A549 (cell line): ENCODE measurements around the gene MAPK4. TPM values are rescaled to one million over a fixed set of nuclear protein-coding genes. Genes with fewer than 3 reads are reported as not detected.
"Not testable (repeated sequence)": the region's sequence is repeated elsewhere in the genome, so short reads cannot be mapped to it uniquely, and the experiment has no call there.

Experiments
- ATAC-seq, 2 experiments: fragments of 200-7000 bp in 1 of 2; fragments of >200 bp in 1 of 2; cut with Nextera tagmentation in 1 of 2; cut with Tn5 transposase in 1 of 2; 3 replicates each; pipeline versions ENCODE4 v1.8.0 to v1.9.1; 2018 to 2020; ENCODE audit warnings: mild to moderate bottlenecking in 1 of 2, moderate library complexity in 1 of 2
- CTCF ChIA-PET: fragments of 300-600 bp; sonication (Branson Sonifier 250); formaldehyde crosslinking; extraction: SDS; loops from one replicate; lab custom pipeline; 2021; ENCODE audit warnings: antibody characterized with exemption, inconsistent platforms; lab: Yijun Ruan, JAX
- POLR2A ChIA-PET: fragments of 350-600 bp; formaldehyde crosslinking; extraction: SDS; loops from one replicate; lab custom pipeline; 2021; ENCODE audit warnings: antibody characterized with exemption, inconsistent platforms; lab: Yijun Ruan, JAX
- DNase-seq, 2 experiments: peaks; one replicate each; pipeline versions ENCODE4 v3.0.0 to v3.0.0-alpha.2; 2011 to 2016; ENCODE audit warnings: low read depth in 1 of 2, low spot score in 1 of 2
- FAIRE-seq: peaks from 2 replicates; lab custom pipeline; 2011; peaks lifted over from hg19 to GRCh38; lab: Jason Lieb, UNC
- H3K27ac ChIP-seq, 2 experiments: fragments of >200 bp; sonication (Bioruptor Twin); formaldehyde crosslinking; 3 replicates each; pipeline ENCODE4 v1.5.1; 2016 to 2017
- H3K4me1 ChIP-seq: fragments of >200 bp; sonication (Bioruptor Twin); formaldehyde crosslinking; 3 replicates; pipeline ENCODE4 v1.6.1; 2016
- H3K4me2 ChIP-seq: fragments of >200 bp; sonication (Bioruptor Twin); formaldehyde crosslinking; 3 replicates; pipeline ENCODE4 v1.6.1; 2016
- H3K4me3 ChIP-seq: fragments of >200 bp; sonication (Bioruptor Twin); formaldehyde crosslinking; 3 replicates; pipeline ENCODE4 v1.5.1; 2016
- H3K9me3 ChIP-seq: fragments of >200 bp; sonication (Bioruptor Twin); formaldehyde crosslinking; 3 replicates; pipeline ENCODE4 v1.6.1; 2016
- BCL3 ChIP-seq: fragments of >200 bp; sonication (Bioruptor Twin); formaldehyde crosslinking; IDR thresholded peaks from 3 replicates; pipeline ENCODE4 v1.6.1; 2016
- CBX8 ChIP-seq: fragments of 200-600 bp; sonication (generic); IDR thresholded peaks from 2 replicates; pipeline ENCODE4 v1.6.1; 2016
- CEBPB ChIP-seq, 2 experiments: fragments of >200 bp in 1 of 2; sonication (Bioruptor Twin) in 1 of 2; formaldehyde crosslinking in 1 of 2; IDR thresholded peaks; 2 replicates each; pipeline ENCODE4 v1.6.1; 2012 to 2016
- CHD4 ChIP-seq: fragments of 200-600 bp; sonication (generic); IDR thresholded peaks from 2 replicates; pipeline ENCODE4 v1.6.1; 2016; ENCODE audit warnings: antibody characterized with exemption, mild to moderate bottlenecking, borderline replicate concordance
- EHF ChIP-seq: fragments of 250-450 bp; sonication (Bioruptor Pico); IDR thresholded peaks from 2 replicates; pipeline ENCODE4 v1.5.0; 2020; ENCODE audit warnings: mild to moderate bottlenecking
- EHMT2 ChIP-seq: fragments of 200-600 bp; sonication (generic); IDR thresholded peaks from 2 replicates; pipeline ENCODE4 v1.6.1; 2016; ENCODE audit warnings: antibody characterized with exemption, low read depth, mild to moderate bottlenecking, moderate library complexity
- FOSB ChIP-seq: fragments of 250-450 bp; sonication (Bioruptor Pico); IDR thresholded peaks from 2 replicates; pipeline ENCODE4 v1.5.0; 2020; ENCODE audit warnings: mild to moderate bottlenecking, moderate library complexity
- HDAC2 ChIP-seq: fragments of 200-600 bp; sonication (generic); IDR thresholded peaks from 2 replicates; pipeline ENCODE4 v1.6.1; 2016
- HEYL ChIP-seq: fragments of 250-450 bp; sonication (Bioruptor Pico); IDR thresholded peaks from 2 replicates; pipeline ENCODE4 v1.8.0; 2021; ENCODE audit warnings: mild to moderate bottlenecking, moderate library complexity
- HOXB13 ChIP-seq: fragments of 250-450 bp; sonication (Bioruptor Pico); IDR thresholded peaks from 2 replicates; pipeline ENCODE4 v1.5.0; 2020; ENCODE audit warnings: low read depth, mild to moderate bottlenecking, moderate library complexity
- HOXB5 ChIP-seq: fragments of 250-450 bp; sonication (Bioruptor Pico); IDR thresholded peaks from 2 replicates; pipeline ENCODE4 v1.5.0; 2020; ENCODE audit warnings: mild to moderate bottlenecking, moderate library complexity
- KDM5A ChIP-seq: fragments of 200-600 bp; sonication (generic); IDR thresholded peaks from 2 replicates; pipeline ENCODE4 v1.6.1; 2016; ENCODE audit warnings: antibody characterized with exemption, mild to moderate bottlenecking
- MAX ChIP-seq: IDR thresholded peaks from 2 replicates; pipeline ENCODE4 v1.6.1; 2012
- MAZ ChIP-seq: fragments of 150-350 bp; IDR thresholded peaks from 2 replicates; pipeline ENCODE4 v1.6.1; 2014; ENCODE audit warnings: antibody characterized with exemption, low read depth, low read length, borderline replicate concordance
- NFE2L2 ChIP-seq: fragments of 150-350 bp; conservative IDR thresholded peaks from 2 replicates; pipeline ENCODE4 v1.6.1; 2014; ENCODE audit warnings: low read length
- PBX3 ChIP-seq: IDR thresholded peaks from 2 replicates; pipeline ENCODE4 v1.6.1; 2012
- RARB ChIP-seq: fragments of 250-450 bp; sonication (Bioruptor Pico); IDR thresholded peaks from 2 replicates; pipeline ENCODE4 v1.8.0; 2021; ENCODE audit warnings: mild to moderate bottlenecking, moderate library complexity
- RCOR1 ChIP-seq: fragments of 150-350 bp; IDR thresholded peaks from 2 replicates; pipeline ENCODE4 v1.6.1; 2014; ENCODE audit warnings: antibody characterized with exemption, low read length, low read depth
- RNF2 ChIP-seq: fragments of 200-600 bp; sonication (generic); IDR thresholded peaks from 2 replicates; pipeline ENCODE4 v1.6.1; 2016; ENCODE audit warnings: low read depth, mild to moderate bottlenecking, antibody characterized with exemption, moderate library complexity, borderline replicate concordance
- SREBF2 ChIP-seq: fragments of 450-650 bp; IDR thresholded peaks from 2 replicates; pipeline ENCODE4 v1.6.1; 2014; ENCODE audit warnings: mild to moderate bottlenecking, moderate library complexity
- ZC3H11A ChIP-seq: fragments of 450-650 bp; IDR thresholded peaks from 2 replicates; pipeline ENCODE4 v1.6.1; 2014; ENCODE audit warnings: antibody characterized with exemption, mild to moderate bottlenecking
- ZSCAN20 ChIP-seq: fragments of 250-450 bp; sonication (Bioruptor Pico); IDR thresholded peaks from 2 replicates; pipeline ENCODE4 v1.8.0; 2022; ENCODE audit warnings: mild to moderate bottlenecking, moderate library complexity
- WGBS: methylation state at CpG from one replicate; pipeline ENCODE4 v1.1.6; 2017; ENCODE audit errors: missing lambda C conversion rate; 5-methylcytosine and 5-hydroxymethylcytosine counted together
- polyA plus RNA-seq, 4 experiments: library from polyadenylated mRNA; depleted of rRNA in 3 of 4; stranded (reverse); fragments of >200 nt; fragmentation: RNase III in 1 of 4; extraction: RNeasy Plus Mini Kit Qiagen cat#74134 plus additional on column Dnase treatment in 1 of 4; gene quantifications; 2 replicates in 3 of 4; 3 replicates in 1 of 4; pipeline ENCODE4 v1.2.3, GENCODE V29; 2011 to 2017

The MAPK4 gene
- polyA plus RNA-seq, 2 of the 4 experiments (the other 2 are of a cell fraction) = 0.01 TPM; not detected in 1

GRCh38 chr18:50560681-50561629, 1.1 kb downstream of the MAPK4 start:
- TF ChIP-seq RCOR1 (no peak), MAX (no peak), EHF (CRISPR knock-in tag) (no peak), SREBF2 (no peak), KDM5A (no peak), HDAC2 (no peak), HEYL (CRISPR knock-in tag) (no peak), HOXB13 (CRISPR knock-in tag) (no peak), ZC3H11A (no peak), CEBPB (IDR thresholded peaks at IDR 0.05) (no peak), ZSCAN20 (CRISPR knock-in tag) (no peak), BCL3 (no peak), NFE2L2 (no peak), EHMT2 (no peak), HOXB5 (CRISPR knock-in tag) (no peak), FOSB (CRISPR knock-in tag) (no peak), CHD4 (no peak)
- DNase-seq (no peak), ATAC-seq (peak in 1 of 2 experiments; percentile 53; a peak in 3 of 6 replicates), FAIRE-seq (no peak)
- Histone ChIP-seq H3K27ac (no peak overlapping the region), H3K4me2 (peak overlapping the region; percentile 98), H3K9me3 (0 out of 3 replicates have a peak, but pooled peaks cover 3% of the 10 kb centered on the region), H3K4me1 (peaks cover 8% of the 10 kb centered on the region), H3K4me3 (peak overlapping the region; percentile 52; the same call in 2 of the 3 replicates)
- 15% methylated on average over 14 of the region's 49 CpGs for WGBS
- CTCF ChIA-PET = no interaction called here
- POLR2A ChIA-PET = no interaction called here

- peak; percentile 84; the same call in 1 of the 2 replicates for TF ChIP-seq RNF2
- peak; percentile 79; the same call in 1 of the 2 replicates for TF ChIP-seq CBX8
- 0% methylated on average over 1 of the region's 1 CpG for WGBS
- POLR2A ChIA-PET, ATAC-seq, DNase-seq, CTCF ChIA-PET, H3K4me1 ChIP-seq, H3K4me3 ChIP-seq, H3K27ac ChIP-seq, H3K9me3 ChIP-seq, H3K4me2 ChIP-seq, FAIRE-seq: not testable (repeated sequence)
Measured at GRCh38 chr18:50562258-50562657, 2.4 kb downstream of the MAPK4 start.

GRCh38 chr18:50562686-50563085, 2.8 kb downstream of the MAPK4 start:
- DNase-seq (no peak), FAIRE-seq (no peak), ATAC-seq (no peak)
- Histone ChIP-seq H3K9me3 (no peaks in the 10 kb centered on the region), H3K27ac (no peak overlapping the region), H3K4me1 (peaks cover 8% of the 10 kb centered on the region), H3K4me2 (no peak overlapping the region), H3K4me3 (no peak overlapping the region)
- POLR2A ChIA-PET = no interaction called here
- CTCF ChIA-PET = no interaction called here
- no peak for TF ChIP-seq PBX3
- TF ChIP-seq CEBPB (IDR thresholded peaks at IDR 0.05) = no peak
- no peak for TF ChIP-seq RARB (CRISPR knock-in tag)
- no peak for TF ChIP-seq SREBF2
- TF ChIP-seq CHD4 = no peak
- TF ChIP-seq RCOR1 = no peak
- TF ChIP-seq HDAC2 = no peak
- TF ChIP-seq MAZ = no peak
- TF ChIP-seq ZSCAN20 (CRISPR knock-in tag) = no peak
- WGBS = 14% methylated on average over 3 of the region's 3 CpGs
